ENCODE results near the gene MYBPHL. TPM values are rescaled to one million over a fixed set of nuclear protein-coding genes. Genes with fewer than 3 reads are reported as not detected.

Gene MYBPHL
- total RNA-seq, 1 experiment from 2014 or later = not detected

GRCh38 chr1:109316506-109316905, 9.7 kb upstream of the MYBPHL start:
- Histone ChIP-seq H3K27ac (ENCODE audit: low read length) (no peak overlapping the region), H3K4me3 (ENCODE audit: low read length) (no peak overlapping the region), H3K4me1 (ENCODE audit: insufficient read depth, low read length) (no peaks in the 10 kb centered on the region), H2AFZ (ENCODE audit: low read length) (no peak overlapping the region), H3K4me2 (ENCODE audit: low read length) (no peak overlapping the region), H3K27me3 (ENCODE audit: low read length) (no peaks in the 10 kb centered on the region), H3F3A (ENCODE audit: low read length, unreplicated experiment) (no peaks in the 10 kb centered on the region), H4K20me1 (ENCODE audit: low read length) (no peaks in the 10 kb centered on the region), H3K9me2 (replicated peaks; ENCODE audit: low read length) (no peaks in the 10 kb centered on the region), H3K9ac (ENCODE audit: low read length) (no peak overlapping the region), H3K36me3 (ENCODE audit: low read depth, low read length) (no peaks in the 10 kb centered on the region), H3K79me2 (ENCODE audit: low read length) (no peaks in the 10 kb centered on the region), H3K9me3 (ENCODE audit: low read length) (no peaks in the 10 kb centered on the region)
- intact Hi-C loops (cut with micrococcal nuclease) = no loop called here
- no TSS peak for BruUV-seq (replicated peaks)
- TF ChIP-seq EZH2phosphoT487 (IDR thresholded peaks at IDR 0.05; ENCODE audit: borderline replicate concordance, low read length) (no peak), CTCF (conservative IDR thresholded peaks at IDR 0.05; ENCODE audit: low read depth, low read length) (no peak), EZH2 (IDR thresholded peaks at IDR 0.05; ENCODE audit: low read length, unreplicated experiment) (no peak)
- CTCF ChIA-PET = no interaction called here
- ATAC-seq (no peak), DNase-seq (no peak)
- POLR2A ChIA-PET (ENCODE audit: unreplicated experiment) = no interaction called here

GRCh38 chr1:109315288-109315687, 8.5 kb upstream of the MYBPHL start:
- Histone ChIP-seq H3F3A (ENCODE audit: low read length, unreplicated experiment) (no peaks in the 10 kb centered on the region), H3K9ac (ENCODE audit: low read length) (no peak overlapping the region), H3K4me2 (ENCODE audit: low read length) (no peak overlapping the region), H3K79me2 (ENCODE audit: low read length) (no peaks in the 10 kb centered on the region), H3K27me3 (ENCODE audit: low read length) (no peaks in the 10 kb centered on the region), H2AFZ (ENCODE audit: low read length) (no peak overlapping the region), H3K27ac (ENCODE audit: low read length) (no peak overlapping the region), H3K9me3 (ENCODE audit: low read length) (no peaks in the 10 kb centered on the region), H3K4me3 (ENCODE audit: low read length) (no peak overlapping the region), H3K4me1 (ENCODE audit: insufficient read depth, low read length) (no peaks in the 10 kb centered on the region), H3K36me3 (ENCODE audit: low read depth, low read length) (no peaks in the 10 kb centered on the region), H3K9me2 (replicated peaks; ENCODE audit: low read length) (no peaks in the 10 kb centered on the region), H4K20me1 (ENCODE audit: low read length) (no peaks in the 10 kb centered on the region)
- no TSS peak for BruUV-seq (replicated peaks)
- intact Hi-C loops (cut with micrococcal nuclease) = no loop called here
- no peak for ATAC-seq
- no peak for DNase-seq
- CTCF ChIA-PET = interaction anchor here (0.6 kb wide), 1 partner anchor 16 kb away, joined by 4 read pairs; no protein-coding TSS in a partner anchor
- POLR2A ChIA-PET (ENCODE audit: unreplicated experiment) = no interaction called here
- TF ChIP-seq EZH2 (IDR thresholded peaks at IDR 0.05; ENCODE audit: low read length, unreplicated experiment) = no peak
- no peak for TF ChIP-seq CTCF (conservative IDR thresholded peaks at IDR 0.05; ENCODE audit: low read depth, low read length)

- intact Hi-C loops (cut with micrococcal nuclease) = no loop called here
- H3K9me3 ChIP-seq (ENCODE audit: low read length) = no peaks in the 10 kb centered on the region
- H3K9ac ChIP-seq (ENCODE audit: low read length) = no peak overlapping the region
- no peaks in the 10 kb centered on the region for H4K20me1 ChIP-seq (ENCODE audit: low read length)
- H3K4me1 ChIP-seq (ENCODE audit: insufficient read depth, low read length) = no peaks in the 10 kb centered on the region
- ChIA-PET POLR2A (ENCODE audit: unreplicated experiment) (no interaction called here), CTCF (interaction anchor here (0.6 kb wide), 1 partner anchor 17 kb away, joined by 4 read pairs; no protein-coding TSS in a partner anchor)
- no peaks in the 10 kb centered on the region for H3K9me2 ChIP-seq (replicated peaks; ENCODE audit: low read length)
- ATAC-seq (no peak), DNase-seq (no peak)
- H3K27me3 ChIP-seq (ENCODE audit: low read length) = no peaks in the 10 kb centered on the region
- no peaks in the 10 kb centered on the region for H3K36me3 ChIP-seq (ENCODE audit: low read depth, low read length)
- no peak overlapping the region for H3K4me3 ChIP-seq (ENCODE audit: low read length)
- no peaks in the 10 kb centered on the region for H3F3A ChIP-seq (ENCODE audit: low read length, unreplicated experiment)
- TF ChIP-seq CTCF (conservative IDR thresholded peaks at IDR 0.05; ENCODE audit: low read depth, low read length) (no peak), EZH2 (IDR thresholded peaks at IDR 0.05; ENCODE audit: low read length, unreplicated experiment) (no peak), EZH2phosphoT487 (IDR thresholded peaks at IDR 0.05; ENCODE audit: borderline replicate concordance, low read length) (no peak)
- BruUV-seq (replicated peaks) = no TSS peak
- no peak overlapping the region for H2AFZ ChIP-seq (ENCODE audit: low read length)
- H3K27ac ChIP-seq (ENCODE audit: low read length) = no peak overlapping the region
- H3K4me2 ChIP-seq (ENCODE audit: low read length) = no peak overlapping the region
- no peaks in the 10 kb centered on the region for H3K79me2 ChIP-seq (ENCODE audit: low read length)
Observed at GRCh38 chr1:109314795-109315194, 8.0 kb upstream of the MYBPHL start.

Measured in PC-3 (cell line).